ENCODE measurements around the gene WNT7A. TPM values are rescaled to one million over a fixed set of nuclear protein-coding genes. Genes with fewer than 3 reads are reported as not detected.
"Not testable (repeated sequence)": the region's sequence is repeated elsewhere in the genome, so short reads cannot be mapped to it uniquely, and the experiment has no call there.

The WNT7A gene
- total RNA-seq, 1 experiment from 2014 or later = not detected

DNA sequence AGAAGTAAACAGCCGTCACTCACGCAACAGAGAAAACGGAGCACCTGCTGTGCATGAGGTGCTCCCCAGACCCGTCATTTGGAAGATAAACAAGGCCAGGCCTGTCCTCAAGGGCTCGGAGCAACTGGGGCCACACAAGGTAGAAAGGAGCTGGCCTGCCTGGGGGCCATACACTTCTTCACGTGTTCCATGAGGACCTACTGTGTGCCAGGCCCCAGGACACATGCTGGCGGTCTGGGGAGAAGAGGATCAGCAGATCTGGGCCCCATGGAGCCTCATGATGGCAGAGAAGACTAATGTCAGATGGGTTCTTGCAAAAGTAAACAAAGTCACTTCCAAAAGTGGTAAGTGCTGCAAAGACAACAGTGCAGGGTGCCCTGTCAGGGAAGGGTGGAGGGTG lies 14.3 kb downstream of the WNT7A start:
- no peak for DNase-seq (ENCODE audit: low spot score)

DNA sequence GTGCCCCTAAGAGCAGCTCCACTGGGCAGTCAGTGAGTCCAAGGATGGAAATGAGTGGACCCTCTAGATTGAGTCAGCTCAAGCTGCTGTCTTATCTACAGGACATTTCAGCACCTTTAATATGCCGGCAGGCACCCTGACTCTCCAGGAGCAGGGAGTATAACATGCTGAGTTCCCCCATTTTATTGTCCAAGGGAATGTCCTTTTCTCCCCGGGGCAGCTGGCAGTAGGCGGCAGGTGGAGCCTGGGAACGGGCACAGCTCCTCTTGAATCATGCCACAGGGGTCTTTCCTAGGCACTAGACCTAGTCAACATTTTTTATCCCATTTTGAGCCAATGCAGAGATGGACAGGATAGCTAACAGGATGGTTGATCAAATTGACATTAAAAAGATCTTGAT lies 14.8 kb downstream of the WNT7A start:
- no peak for DNase-seq (ENCODE audit: low spot score)

DNA sequence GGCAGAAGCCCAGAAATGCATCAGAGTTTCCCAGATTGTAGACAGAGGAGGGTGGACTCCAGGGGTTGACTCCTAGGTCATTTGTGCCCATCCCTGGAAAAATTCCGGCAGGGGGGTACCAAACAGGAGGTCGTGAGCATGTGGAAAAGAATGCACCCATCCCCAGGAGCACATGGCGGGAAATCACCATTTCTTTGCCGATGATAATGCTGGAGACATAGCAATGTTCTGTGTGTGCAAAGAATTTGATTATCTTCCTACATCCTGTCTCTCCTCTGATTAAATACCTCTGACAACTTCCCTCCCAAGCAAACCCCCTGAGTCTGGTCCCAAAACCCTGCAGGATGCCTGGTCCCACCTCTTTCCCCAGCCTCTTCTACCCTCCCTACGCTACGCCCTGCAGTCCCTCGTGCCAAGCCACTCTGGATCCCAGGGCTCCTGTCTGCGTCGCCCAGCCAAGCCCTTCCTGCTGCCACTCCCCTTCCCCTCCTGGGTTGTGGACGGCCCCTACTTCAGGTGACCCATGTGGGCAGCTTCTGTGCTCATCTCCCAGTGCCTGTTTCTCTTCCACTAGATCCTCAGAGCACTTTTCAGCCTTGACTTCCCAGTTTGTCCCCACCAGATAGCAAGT lies 15.8 kb downstream of the WNT7A start:
- DNase-seq (ENCODE audit: low spot score) = no peak

- DNase-seq (ENCODE audit: low spot score) = no peak
Measured at GRCh38 chr3:13863382-13863952, 16.4 kb downstream of the WNT7A start.

DNA sequence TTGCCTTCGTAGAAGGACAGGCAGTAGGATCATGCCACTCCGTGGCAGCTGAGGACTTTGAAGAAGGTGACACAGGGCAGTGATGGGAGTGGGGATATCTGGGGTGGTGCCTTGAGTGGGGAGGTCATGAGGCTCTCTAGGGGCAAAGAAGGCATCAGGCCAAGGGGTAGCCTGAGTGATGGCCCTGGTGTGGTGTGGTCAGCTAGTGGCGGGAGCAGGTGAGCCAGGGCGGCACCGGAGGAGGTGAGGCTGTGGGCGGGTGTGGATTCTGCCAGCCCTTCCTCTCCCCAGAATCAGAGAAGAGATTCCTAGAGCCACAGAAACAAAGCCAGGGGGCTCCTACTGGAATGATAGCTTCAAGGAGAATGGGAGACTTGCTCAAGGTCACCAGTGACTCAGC lies 18.4 kb downstream of the WNT7A start:
- DNase-seq (ENCODE audit: low spot score) = no peak

- no peak for DNase-seq (ENCODE audit: low spot score)
Measured at GRCh38 chr3:13860001-13860400, 19.9 kb downstream of the WNT7A start.

- no peak for DNase-seq (ENCODE audit: low spot score)
Measured at GRCh38 chr3:13858768-13859520, 20.9 kb downstream of the WNT7A start.

DNA sequence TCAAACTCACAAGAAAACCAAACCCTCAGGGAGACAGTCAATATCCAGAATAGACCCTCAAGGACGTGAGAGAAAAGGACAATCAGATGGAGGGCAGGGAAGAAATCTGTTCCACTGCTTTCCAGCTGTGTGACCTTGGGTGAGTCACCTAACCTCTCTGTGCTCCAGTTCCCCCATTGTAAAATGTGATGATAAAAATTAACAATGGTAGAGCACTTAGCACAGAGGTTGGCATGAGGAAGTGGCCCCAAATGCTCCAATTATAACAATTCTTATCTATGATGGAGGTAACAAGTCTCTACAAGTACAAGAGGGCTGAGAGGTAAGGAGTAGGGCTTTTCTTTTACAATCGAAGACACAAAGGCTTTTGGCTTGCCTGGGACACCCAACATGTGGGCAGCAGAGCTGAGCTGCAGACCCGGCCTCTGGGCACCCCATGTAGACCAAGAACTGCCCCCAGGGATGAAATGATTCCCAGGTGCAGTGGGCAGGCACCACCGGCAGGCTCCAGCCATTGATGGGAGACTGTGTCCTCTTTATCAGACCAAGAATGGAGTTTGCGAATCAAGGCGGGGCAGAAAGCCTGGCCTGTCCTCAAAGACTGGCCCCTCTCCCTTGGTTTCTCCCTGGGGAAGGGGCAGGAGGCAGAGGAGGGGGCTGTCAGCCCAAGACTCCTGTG lies 22.0 kb downstream of the WNT7A start:
- no peak for DNase-seq (ENCODE audit: low spot score)

GRCh38 chr3:13856628-13857027 lies 23.2 kb downstream of the WNT7A start:
- not testable (repeated sequence) for DNase-seq (ENCODE audit: low spot score)

DNA sequence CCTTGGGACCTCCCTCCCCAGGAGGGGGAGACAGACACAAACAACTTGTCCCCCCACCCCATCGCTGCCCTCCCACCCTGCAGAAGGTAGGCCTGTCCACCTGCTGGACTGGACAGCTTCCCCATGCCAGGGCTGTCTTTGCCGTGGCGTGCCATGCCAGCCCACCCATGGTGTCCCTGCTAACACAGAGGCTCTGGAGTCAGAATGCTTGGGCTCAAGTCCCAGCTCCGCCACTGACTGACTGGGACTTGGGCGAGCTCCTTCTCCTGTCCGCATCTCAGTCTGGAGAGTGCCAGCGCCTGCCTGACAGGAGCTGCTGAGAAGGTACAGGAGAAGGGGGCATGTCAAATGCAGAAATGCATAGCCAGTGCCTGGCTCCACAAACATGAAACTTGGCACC lies 23.9 kb downstream of the WNT7A start:
- DNase-seq (ENCODE audit: low spot score) = no peak

DNA sequence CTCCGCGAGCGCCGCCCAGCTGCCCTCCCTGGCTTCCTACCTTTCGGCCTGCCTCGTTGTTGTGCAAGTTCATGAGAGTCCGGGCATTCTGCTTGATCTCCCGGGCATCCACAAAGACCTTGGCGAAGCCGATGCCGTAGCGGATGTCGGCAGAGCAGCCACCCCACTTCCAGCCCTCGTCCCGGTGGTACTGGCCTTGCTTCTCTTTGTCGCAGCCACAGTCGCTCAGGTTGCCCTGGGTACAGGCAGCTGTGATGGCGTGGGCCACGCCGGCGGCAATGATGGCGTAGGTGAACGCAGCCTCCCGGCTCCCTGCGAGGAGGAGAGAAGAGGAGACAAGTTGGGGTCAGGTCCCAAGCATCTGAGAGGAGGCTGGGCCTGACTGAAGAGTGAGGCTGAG lies 25.4 kb downstream of the WNT7A start:
- DNase-seq (ENCODE audit: low spot score) = no peak

- peak; percentile 50 for DNase-seq (ENCODE audit: low spot score)
Measured at GRCh38 chr3:13853978-13854296, 25.9 kb downstream of the WNT7A start.

DNA sequence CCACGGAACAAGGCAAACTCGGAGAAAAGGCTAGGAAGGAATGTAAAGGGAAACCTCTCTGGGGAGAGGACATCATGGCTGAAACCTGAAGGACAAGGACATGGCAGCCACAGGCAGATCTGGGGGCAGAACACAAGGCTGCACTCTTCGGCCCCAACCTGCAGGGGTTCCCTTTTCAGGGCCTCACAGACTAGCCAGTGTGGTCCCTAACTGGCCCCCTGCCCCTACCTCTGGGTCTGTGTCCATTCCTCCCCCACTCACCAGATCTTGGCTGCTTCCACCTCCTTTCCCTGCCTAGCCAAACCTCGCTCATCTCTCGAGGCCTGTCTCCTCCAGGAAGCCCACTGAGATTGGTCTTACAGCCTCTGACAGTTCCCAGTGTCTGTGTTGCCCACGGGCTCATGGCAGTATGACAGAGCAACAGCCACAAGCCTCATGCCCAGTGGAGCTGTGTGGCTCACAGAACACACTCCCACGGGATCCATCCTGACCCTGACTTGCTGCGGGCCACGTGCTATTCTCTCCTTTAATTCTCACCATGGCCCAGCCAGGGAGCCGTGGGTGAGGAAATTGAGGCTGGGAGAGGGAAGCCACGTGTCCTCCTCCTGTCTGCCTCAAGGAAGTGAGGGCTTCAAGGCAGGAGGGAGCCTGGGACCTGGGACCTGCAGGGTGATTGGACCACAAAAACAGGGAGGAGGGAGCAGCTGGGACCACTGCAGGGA lies 26.5 kb downstream of the WNT7A start:
- no peak for DNase-seq (ENCODE audit: low spot score)

DNA sequence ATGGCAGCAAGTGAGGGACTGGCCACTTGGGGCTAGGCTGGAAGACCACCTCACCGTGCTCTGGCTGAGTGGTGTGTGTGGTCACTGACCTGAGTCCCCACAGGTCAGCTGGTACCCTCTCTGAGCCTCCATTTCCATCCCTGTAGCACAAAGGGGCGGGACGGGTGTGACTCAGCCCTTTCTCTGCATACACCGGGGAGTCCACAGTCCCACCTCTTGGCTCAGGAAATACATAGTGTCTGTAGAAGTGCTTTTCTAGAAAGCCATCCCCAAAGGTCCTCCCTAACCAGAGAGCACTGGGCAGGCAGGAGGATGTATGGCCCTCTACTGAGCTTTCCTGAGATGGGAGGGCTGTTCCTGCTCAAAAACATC lies 27.2 kb downstream of the WNT7A start:
- DNase-seq (ENCODE audit: low spot score) = peak; percentile 38

GRCh38 chr3:13851997-13852637 lies 27.8 kb downstream of the WNT7A start:
- no peak for DNase-seq (ENCODE audit: low spot score)

DNA sequence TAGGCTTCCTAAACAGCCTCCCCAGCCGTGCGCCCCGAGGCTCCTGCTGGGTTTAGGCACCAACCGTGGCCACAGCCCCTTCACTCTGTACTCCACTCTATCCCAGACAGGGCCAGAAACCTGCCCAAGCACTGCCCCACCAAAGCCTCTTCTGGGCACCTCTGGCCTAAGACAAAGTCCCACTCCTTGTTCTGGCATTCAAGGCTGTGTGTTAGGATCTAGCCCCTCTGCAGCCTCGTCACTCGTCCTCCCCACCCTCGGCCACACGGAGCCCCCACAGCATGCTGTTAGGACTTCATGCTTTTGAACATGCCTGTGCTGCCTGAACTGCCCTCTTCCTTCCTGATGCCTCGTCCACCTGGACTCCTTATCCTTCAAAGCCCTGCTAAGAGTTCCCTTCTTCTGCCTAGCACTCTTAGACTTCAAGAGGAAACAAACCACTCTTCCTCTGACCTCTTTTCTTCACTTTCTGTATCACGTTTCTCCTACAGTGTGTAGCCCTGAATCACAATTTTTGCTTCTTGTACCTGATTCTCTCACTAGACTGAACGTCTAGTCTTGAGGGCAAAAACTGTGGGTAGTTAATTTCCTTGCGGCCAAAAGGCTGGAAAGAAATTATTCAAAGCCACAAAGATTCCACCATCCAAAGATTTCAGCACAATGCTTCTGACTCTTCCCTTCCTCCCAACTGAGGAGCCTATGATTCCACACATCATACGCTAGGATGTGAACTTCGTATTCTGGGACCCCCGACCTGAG lies 28.6 kb downstream of the WNT7A start:
- DNase-seq (ENCODE audit: low spot score) = no peak

- peak; percentile 67 for DNase-seq (ENCODE audit: low spot score)
Measured at GRCh38 chr3:13850161-13850945, 29.5 kb downstream of the WNT7A start.

GRCh38 chr3:13849018-13849417 lies 30.9 kb downstream of the WNT7A start:
- no peak for DNase-seq (ENCODE audit: low spot score)

DNA sequence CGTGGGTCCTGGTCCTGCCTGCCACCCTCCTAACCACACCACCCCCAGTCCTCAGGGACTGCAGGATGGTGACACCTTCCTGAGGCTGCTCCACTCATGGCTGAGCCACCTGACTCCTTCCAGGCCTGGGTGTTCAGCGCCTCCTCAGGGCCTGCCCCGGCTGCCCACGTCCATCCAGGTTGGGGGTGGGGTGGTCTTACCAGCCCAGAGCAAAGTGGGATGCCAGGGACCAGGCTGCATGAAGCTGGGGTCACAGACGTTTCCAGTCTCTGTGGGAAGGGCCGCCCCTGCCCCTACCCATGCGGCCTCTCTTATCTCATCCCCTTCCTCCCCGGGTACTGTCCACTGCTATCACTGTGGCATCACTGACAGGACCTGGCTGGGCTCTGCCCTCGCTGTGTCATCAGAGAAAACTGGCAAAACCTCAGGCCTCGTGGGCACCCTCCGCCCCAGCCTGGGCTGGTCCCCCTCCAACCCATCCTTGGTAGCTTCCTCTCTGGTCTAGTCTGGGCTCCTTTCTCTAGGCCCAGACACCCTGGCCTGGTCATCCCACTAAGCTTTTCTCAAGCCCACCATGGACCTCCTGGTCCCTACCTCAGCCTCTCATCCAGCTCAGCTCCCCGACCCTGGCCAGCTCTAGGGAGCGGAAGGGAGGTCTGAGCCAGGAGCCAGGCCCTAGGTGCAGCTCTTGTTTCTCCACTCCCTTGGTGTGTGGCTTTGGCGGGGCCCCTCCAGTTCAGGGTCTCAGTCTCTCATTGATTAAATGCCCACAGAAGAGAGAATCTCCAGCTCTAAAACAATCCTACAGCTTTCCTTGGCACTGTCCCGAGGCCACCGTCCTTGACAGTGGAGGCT lies 32.9 kb downstream of the WNT7A start:
- DNase-seq (ENCODE audit: low spot score) = no peak
